GM23338 (cell line): ENCODE data around the gene STAT1. TPM values are rescaled to one million over a fixed set of nuclear protein-coding genes. Genes with fewer than 3 reads are reported as not detected.

Source experiments
- ATAC-seq: fragments of 200-7000 bp; cut with Tn5 transposase; 3 replicates; pipeline ENCODE4 v1.9.1; 2020
- DNase-seq: peaks from one replicate; pipeline ENCODE4 v3.0.0-alpha.2; 2015; ENCODE audit warnings: low spot score
- H2AFZ ChIP-seq: fragments of 200-600 bp; sonication (generic); 2 replicates; pipeline ENCODE4 v1.8.0; 2016; ENCODE audit warnings: antibody characterized with exemption, mild to moderate bottlenecking, moderate library complexity
- H3F3A ChIP-seq: fragments of 200-600 bp; sonication (generic); replicated peaks from 2 replicates; pipeline ENCODE4 v1.8.0; 2017; ENCODE audit warnings: antibody characterized with exemption, mixed run types, low read depth
- H3K27ac ChIP-seq: fragments of 200-600 bp; sonication (generic); 2 replicates; pipeline ENCODE4 v1.6.1; 2016; ENCODE audit warnings: low read depth
- H3K27me3 ChIP-seq: fragments of 200-600 bp; sonication (generic); 2 replicates; pipeline ENCODE4 v1.8.0; 2016; ENCODE audit warnings: mild to moderate bottlenecking, mixed run types, moderate library complexity; ENCODE audit not compliant: insufficient read depth
- H3K36me3 ChIP-seq: fragments of 200-600 bp; sonication (generic); 2 replicates; pipeline ENCODE4 v1.8.0; 2016; ENCODE audit warnings: mild to moderate bottlenecking; ENCODE audit not compliant: insufficient read depth
- H3K4me1 ChIP-seq: fragments of 200-600 bp; sonication (generic); 2 replicates; pipeline ENCODE4 v1.8.0; 2016; ENCODE audit warnings: mild to moderate bottlenecking, moderate library complexity; ENCODE audit not compliant: insufficient read depth
- H3K4me2 ChIP-seq: fragments of 200-600 bp; sonication (generic); 2 replicates; pipeline ENCODE4 v1.7.1; 2017; ENCODE audit warnings: mixed run types
- H3K4me3 ChIP-seq: fragments of 200-600 bp; sonication (generic); 2 replicates; pipeline ENCODE4 v1.6.1; 2016; ENCODE audit warnings: mixed run types
- H3K79me2 ChIP-seq: fragments of 200-600 bp; sonication (generic); replicated peaks from 2 replicates; pipeline ENCODE4 v1.8.0; 2017; ENCODE audit warnings: mild to moderate bottlenecking; ENCODE audit not compliant: insufficient read depth
- H3K9me2 ChIP-seq: fragments of 200-600 bp; sonication (generic); 2 replicates; pipeline ENCODE4 v1.8.0; 2017; ENCODE audit not compliant: insufficient read depth
- H4K20me1 ChIP-seq: fragments of 200-600 bp; sonication (generic); replicated peaks from 2 replicates; pipeline ENCODE4 v1.8.0; 2017; ENCODE audit warnings: mild to moderate bottlenecking; ENCODE audit not compliant: insufficient read depth
- H3K27ac Mint-ChIP-seq: 2 replicates; pipeline ENCODE4 v1.8.0; 2020; ENCODE audit warnings: inconsistent platforms, mild to moderate bottlenecking, moderate library complexity, mixed read lengths
- H3K27me3 Mint-ChIP-seq: 3 replicates; pipeline ENCODE4 v1.8.0; 2022; ENCODE audit warnings: low read depth, mild to moderate bottlenecking, moderate library complexity, mixed read lengths, inconsistent platforms; ENCODE audit not compliant: insufficient read depth, poor library complexity
- H3K36me3 Mint-ChIP-seq: 3 replicates; pipeline ENCODE4 v1.8.0; 2021; ENCODE audit warnings: low read depth, mild to moderate bottlenecking, inconsistent platforms, moderate library complexity, mixed read lengths
- H3K4me1 Mint-ChIP-seq: 3 replicates; pipeline ENCODE4 v1.8.0; 2020; ENCODE audit warnings: mild to moderate bottlenecking, inconsistent platforms, mixed read lengths
- H3K4me3 Mint-ChIP-seq: 3 replicates; pipeline ENCODE4 v1.8.0; 2021; ENCODE audit warnings: moderate library complexity, mild to moderate bottlenecking, inconsistent platforms, mixed read lengths
- H3K9me3 Mint-ChIP-seq: 3 replicates; pipeline ENCODE4 v1.8.0; 2020; ENCODE audit warnings: moderate library complexity, mild to moderate bottlenecking, inconsistent platforms, mixed read lengths
- CREB1 ChIP-seq: fragments of 250-450 bp; sonication (Bioruptor Pico); IDR thresholded peaks from 2 replicates; pipeline ENCODE4 v1.5.0; 2020; ENCODE audit warnings: low read depth, mild to moderate bottlenecking, moderate library complexity
- CTCF ChIP-seq, 2 experiments: fragments of 200-600 bp in 1 of 2; sonication (generic) in 1 of 2; conservative IDR thresholded peaks; 2 replicates each; pipeline versions ENCODE4 v1.5.1 to v1.6.1; 2016 to 2017; ENCODE audit warnings: antibody characterized with exemption in 2 of 2, low read depth in 2 of 2, mild to moderate bottlenecking in 2 of 2, moderate library complexity in 1 of 2
- ETS1 ChIP-seq: IDR thresholded peaks from 2 replicates; pipeline ENCODE4 v1.6.1; 2016; ENCODE audit warnings: antibody characterized with exemption
- EZH2 ChIP-seq: fragments of 200-600 bp; sonication (generic); IDR thresholded peaks from one replicate; pipeline ENCODE4 v1.8.0; 2017; ENCODE audit warnings: antibody characterized with exemption, mild to moderate bottlenecking, low read depth; ENCODE audit not compliant: unreplicated experiment
- EZH2phosphoT487 ChIP-seq: fragments of 200-600 bp; sonication (generic); IDR thresholded peaks from one replicate; pipeline ENCODE4 v1.8.1; 2018; ENCODE audit warnings: antibody characterized with exemption; ENCODE audit not compliant: unreplicated experiment
- JUNB ChIP-seq: IDR thresholded peaks from one replicate; pipeline ENCODE4 v1.6.1; 2016; ENCODE audit warnings: antibody characterized with exemption; ENCODE audit not compliant: unreplicated experiment
- NANOG ChIP-seq: IDR thresholded peaks from 2 replicates; pipeline ENCODE4 v1.6.1; 2016; ENCODE audit warnings: antibody characterized with exemption, borderline replicate concordance
- POLR2AphosphoS5 ChIP-seq: IDR thresholded peaks from 2 replicates; pipeline ENCODE4 v1.6.1; 2016; ENCODE audit warnings: antibody characterized with exemption, low read depth
- REST ChIP-seq: IDR thresholded peaks from one replicate; pipeline ENCODE4 v1.6.1; 2018; ENCODE audit warnings: antibody characterized with exemption; ENCODE audit not compliant: unreplicated experiment
- STAT1 ChIP-seq: IDR thresholded peaks from one replicate; pipeline ENCODE4 v1.6.1; 2016; ENCODE audit warnings: antibody characterized with exemption; ENCODE audit not compliant: unreplicated experiment
- ZNF114 ChIP-seq: fragments of 250-450 bp; sonication (Bioruptor Pico); IDR thresholded peaks from 2 replicates; pipeline ENCODE4 v1.5.0; 2020; ENCODE audit warnings: mild to moderate bottlenecking, moderate library complexity
- ZNF331 ChIP-seq: fragments of 250-450 bp; sonication (Bioruptor Pico); IDR thresholded peaks from 2 replicates; pipeline ENCODE4 v1.5.0; 2020; ENCODE audit warnings: low read depth, mild to moderate bottlenecking, moderate library complexity
- ZNF462 ChIP-seq: fragments of 250-450 bp; sonication (Bioruptor Pico); IDR thresholded peaks from 2 replicates; pipeline ENCODE4 v1.5.0; 2020; ENCODE audit warnings: mild to moderate bottlenecking, moderate library complexity
- polyA plus RNA-seq: library from polyadenylated mRNA; unstranded; fragments of >200 nt; fragmentation: Nextera tagmentation; extraction: Ambion mirVana; gene quantifications from 2 replicates; pipeline ENCODE4 v1.2.1, GENCODE V29; 2016
- total RNA-seq: library from RNA; depleted of rRNA; stranded (reverse); fragments of >200 nt; shearing (Covaris generic); gene quantifications from 2 replicates; pipeline ENCODE4 v1.2.3, GENCODE V29; 2014

STAT1 gene
- total and polyA plus RNA-seq, 2 experiments from 2014 or later = 15.1 to 47.4 TPM

- TF ChIP-seq POLR2AphosphoS5 (no peak), EZH2phosphoT487 (no peak), REST (no peak), EZH2 (no peak), JUNB (no peak), ZNF462 (no peak), STAT1 (no peak), ETS1 (no peak), CREB1 (CRISPR knock-in tag) (no peak), NANOG (no peak), CTCF (conservative IDR thresholded peaks at IDR 0.05; ENCODE audit: low read depth in 2 of 2) (no peak), ZNF331 (CRISPR knock-in tag) (no peak), ZNF114 (no peak)
Observed at GRCh38 chr2:191043438-191043837, 29.5 kb upstream of the STAT1 start.

More at GRCh38 chr2:191043438-191043837, 29.5 kb upstream of the STAT1 start:
- no peak for ATAC-seq
- H3K36me3 Mint-ChIP-seq = no peaks in the 10 kb centered on the region
- Histone ChIP-seq H3K36me3 (no peaks in the 10 kb centered on the region), H3K4me3 (no peak overlapping the region), H3K4me1 (peaks cover 4% of the 10 kb centered on the region; the same call in 1 of the 2 replicates), H3K4me2 (no peak overlapping the region), H3K27ac (no peak overlapping the region), H3F3A (no peaks in the 10 kb centered on the region), H2AFZ (no peak overlapping the region), H3K9me2 (peaks cover 16% of the 10 kb centered on the region; the same call in 1 of the 2 replicates), H3K79me2 (no peaks in the 10 kb centered on the region), H3K27me3 (no peaks in the 10 kb centered on the region), H4K20me1 (no peaks in the 10 kb centered on the region)
- H3K4me1 Mint-ChIP-seq = peaks cover 20% of the 10 kb centered on the region
- no peak overlapping the region for H3K27ac Mint-ChIP-seq
- H3K9me3 Mint-ChIP-seq = no peaks in the 10 kb centered on the region
- peaks cover 4% of the 10 kb centered on the region for H3K27me3 Mint-ChIP-seq
- no peak overlapping the region for H3K4me3 Mint-ChIP-seq
- DNase-seq = no peak
